SU-DHL-6 (cell line): ENCODE results near the gene SLC19A1.

ENCODE experiments used
- H2AFZ ChIP-seq: fragments of 200-600 bp; sonication (generic); 2 replicates; pipeline ENCODE4 v1.6.1; 2014; ENCODE audit warnings: low read depth, mild to moderate bottlenecking, moderate library complexity, mixed read lengths, antibody characterized with exemption, low read length; ENCODE audit not compliant: severe bottlenecking
- H3F3A ChIP-seq: fragments of 200-600 bp; shearing (Covaris generic); 2 replicates; pipeline ENCODE4 v1.6.0; 2016; ENCODE audit warnings: antibody characterized with exemption, mild to moderate bottlenecking; ENCODE audit not compliant: insufficient read depth
- H3K27ac ChIP-seq: fragments of 200-600 bp; sonication (generic); 2 replicates; pipeline ENCODE4 v1.5.1; 2016; ENCODE audit warnings: low read depth, mild to moderate bottlenecking, low read length, moderate library complexity, mixed read lengths
- H3K27me3 ChIP-seq: fragments of 200-600 bp; sonication (generic), shearing (Covaris generic); 2 replicates; pipeline ENCODE4 v1.6.0; 2014; ENCODE audit warnings: mild to moderate bottlenecking, low read length
- H3K36me3 ChIP-seq: fragments of 200-600 bp; sonication (generic); 2 replicates; pipeline ENCODE4 v1.6.1; 2014; ENCODE audit warnings: mild to moderate bottlenecking, low read length, mixed read lengths
- H3K4me2 ChIP-seq: fragments of 300-600, 200-600 bp; shearing (Covaris generic), sonication (generic); 2 replicates; pipeline ENCODE4 v1.6.0; 2014; ENCODE audit warnings: low read length, low read depth, mild to moderate bottlenecking; ENCODE audit not compliant: poor library complexity, severe bottlenecking
- H3K4me3 ChIP-seq: fragments of 200-600 bp; sonication (generic); 2 replicates; pipeline ENCODE4 v1.5.1; 2014; ENCODE audit warnings: antibody characterized with exemption, low read length, mild to moderate bottlenecking, mixed read lengths; ENCODE audit not compliant: insufficient read depth, poor library complexity, severe bottlenecking
- H3K79me2 ChIP-seq: fragments of 200-600 bp; sonication (generic); 2 replicates; pipeline ENCODE4 v1.6.1; 2014; ENCODE audit warnings: mild to moderate bottlenecking, low read length, moderate library complexity; ENCODE audit not compliant: insufficient read depth
- H3K9ac ChIP-seq: fragments of 200-600 bp; sonication (generic); 2 replicates; pipeline ENCODE4 v1.7.0; 2014; ENCODE audit warnings: mild to moderate bottlenecking, low read length
- H3K9me2 ChIP-seq: fragments of 200-600 bp; sonication (generic); replicated peaks from 2 replicates; pipeline ENCODE4 v1.6.1; 2014; ENCODE audit warnings: low read length; ENCODE audit not compliant: insufficient read depth
- H3K9me3 ChIP-seq: fragments of 200-600 bp; sonication (generic); 2 replicates; pipeline ENCODE4 v1.6.1; 2014; ENCODE audit warnings: low read length, mixed read lengths; ENCODE audit not compliant: insufficient read depth
- H4K20me1 ChIP-seq: fragments of 200-600 bp; sonication (generic); 2 replicates; pipeline ENCODE4 v1.6.1; 2014; ENCODE audit warnings: low read depth, mild to moderate bottlenecking, antibody characterized with exemption, low read length, moderate library complexity, mixed read lengths
- CTCF ChIP-seq: fragments of 200-600 bp; sonication (generic); IDR thresholded peaks from one replicate; pipeline ENCODE4 v1.5.1; 2017; ENCODE audit warnings: antibody characterized with exemption, mild to moderate bottlenecking, low read length, moderate library complexity; ENCODE audit not compliant: insufficient read depth, poor library complexity, severe bottlenecking
- EZH2phosphoT487 ChIP-seq: fragments of 200-600 bp; sonication (generic), shearing (Covaris generic); conservative IDR thresholded peaks from 2 replicates; pipeline ENCODE4 v1.6.1; 2018; ENCODE audit warnings: mild to moderate bottlenecking, antibody characterized with exemption, low read length, moderate library complexity, mixed read lengths

Gene SLC19A1

DNA sequence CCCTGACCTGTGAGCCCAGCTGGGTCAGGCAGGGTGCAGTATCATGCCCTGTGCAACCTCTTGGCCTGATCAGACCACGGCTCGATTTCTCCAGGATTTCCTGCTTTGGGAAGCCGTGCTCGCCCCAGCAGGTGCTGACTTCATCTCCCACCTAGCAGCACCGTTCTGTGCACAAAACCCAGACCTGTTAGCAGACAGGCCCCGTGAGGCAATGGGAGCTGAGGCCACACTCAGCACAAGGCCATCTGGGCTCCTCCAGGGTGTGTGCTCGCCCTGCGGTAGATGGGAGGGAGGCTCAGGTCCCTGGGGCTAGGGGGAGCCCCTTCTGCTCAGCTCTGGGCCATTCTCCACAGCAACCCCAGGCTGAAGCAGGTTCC, 29.6 kb downstream of the SLC19A1 start:
- H3K27ac ChIP-seq = no peak overlapping the region
- no peaks in the 10 kb centered on the region for H3K36me3 ChIP-seq
- no peaks in the 10 kb centered on the region for H3K27me3 ChIP-seq
- H3K79me2 ChIP-seq = no peaks in the 10 kb centered on the region
- H4K20me1 ChIP-seq = no peaks in the 10 kb centered on the region
- no peak overlapping the region for H3K4me2 ChIP-seq
- H3F3A ChIP-seq = peaks cover 3% of the 10 kb centered on the region; the same call in 1 of the 2 replicates
- no peaks in the 10 kb centered on the region for H3K9me3 ChIP-seq
- H2AFZ ChIP-seq = no peak overlapping the region
- H3K4me3 ChIP-seq = no peak overlapping the region
- no peaks in the 10 kb centered on the region for H3K9me2 ChIP-seq
- no peak overlapping the region for H3K9ac ChIP-seq
- TF ChIP-seq EZH2phosphoT487 (no peak), CTCF (no peak)

GRCh38 chr21:45511661-45512431, 30.4 kb downstream of the SLC19A1 start:
- H3K9me2 ChIP-seq = no peaks in the 10 kb centered on the region
- no peak overlapping the region for H3K4me3 ChIP-seq
- H3K9ac ChIP-seq = no peak overlapping the region
- no peaks in the 10 kb centered on the region for H3K9me3 ChIP-seq
- H3K79me2 ChIP-seq = no peaks in the 10 kb centered on the region
- H3F3A ChIP-seq = peaks cover 3% of the 10 kb centered on the region; the same call in 1 of the 2 replicates
- H2AFZ ChIP-seq = no peak overlapping the region
- no peak for TF ChIP-seq CTCF
- TF ChIP-seq EZH2phosphoT487 = no peak
- no peaks in the 10 kb centered on the region for H3K36me3 ChIP-seq
- H3K4me2 ChIP-seq = no peak overlapping the region
- H4K20me1 ChIP-seq = no peaks in the 10 kb centered on the region
- no peaks in the 10 kb centered on the region for H3K27me3 ChIP-seq
- no peak overlapping the region for H3K27ac ChIP-seq

- Histone ChIP-seq H3K9me3 (no peaks in the 10 kb centered on the region), H3K27ac (no peak overlapping the region), H3K4me3 (no peak overlapping the region), H4K20me1 (no peaks in the 10 kb centered on the region), H3K9ac (no peak overlapping the region), H3K4me2 (no peak overlapping the region), H3K79me2 (no peaks in the 10 kb centered on the region), H3F3A (peaks cover 3% of the 10 kb centered on the region; the same call in 1 of the 2 replicates), H3K36me3 (no peaks in the 10 kb centered on the region), H3K27me3 (no peaks in the 10 kb centered on the region), H2AFZ (no peak overlapping the region), H3K9me2 (no peaks in the 10 kb centered on the region)
- TF ChIP-seq EZH2phosphoT487 (no peak), CTCF (no peak)
These were observed 31.2 kb downstream of the SLC19A1 start for GRCh38 chr21:45511007-45511406.
